GM12872 (cell line): ENCODE measurements around the gene RNF227.

Experiments
- CTCF ChIP-seq: IDR thresholded peaks from 3 replicates; pipeline ENCODE4 v1.5.1; 2011; ENCODE audit warnings: low read depth, mild to moderate bottlenecking, low read length, moderate library complexity; ENCODE audit not compliant: insufficient read depth

RNF227 gene

GRCh38 chr17:7887038-7887481, 29.0 kb downstream of the RNF227 start:
- TF ChIP-seq CTCF, result no peak

- no peak for TF ChIP-seq CTCF
These were observed 29.7 kb downstream of the RNF227 start for GRCh38 chr17:7886227-7887037.

GRCh38 chr17:7885367-7886226, 30.5 kb downstream of the RNF227 start:
- no peak for TF ChIP-seq CTCF

GRCh38 chr17:7884581-7885366, 31.3 kb downstream of the RNF227 start:
- TF ChIP-seq CTCF, result no peak

- no peak for TF ChIP-seq CTCF
These were observed 32.2 kb downstream of the RNF227 start for GRCh38 chr17:7883781-7884386.

- no peak for TF ChIP-seq CTCF
These were observed 33.5 kb downstream of the RNF227 start for GRCh38 chr17:7882629-7883028.

GRCh38 chr17:7882068-7882467, 34.0 kb downstream of the RNF227 start:
- TF ChIP-seq CTCF, result no peak
